MG63 (cell line): ENCODE data around the gene EDA2R. TPM values are rescaled to one million over a fixed set of nuclear protein-coding genes. Genes with fewer than 3 reads are reported as not detected.
A peak's percentile ranks its signal among the peaks of the same experiment; 100 is the strongest.

Experiments used
- DNase-seq: peaks from one replicate; pipeline ENCODE4 v3.0.0-alpha.2; 2020
- H3K27me3 ChIP-seq: fragments of 250-450 bp; sonication (Bioruptor Pico); 2 replicates; pipeline ENCODE4 v1.5.1; 2020; ENCODE audit warnings: mild to moderate bottlenecking, moderate library complexity
- H3K36me3 ChIP-seq: fragments of 250-450 bp; sonication (Bioruptor Pico); 2 replicates; pipeline ENCODE4 v1.5.1; 2020; ENCODE audit warnings: mild to moderate bottlenecking, moderate library complexity
- H3K4me3 ChIP-seq: fragments of 250-450 bp; sonication (Bioruptor Pico); 2 replicates; pipeline ENCODE4 v1.5.1; 2020; ENCODE audit warnings: mild to moderate bottlenecking, moderate library complexity
- H3K9me3 ChIP-seq: fragments of 250-450 bp; sonication (Bioruptor Pico); 2 replicates; pipeline ENCODE4 v1.5.1; 2020; ENCODE audit warnings: mild to moderate bottlenecking, moderate library complexity
- total RNA-seq: library from RNA; depleted of rRNA; stranded (reverse); fragments of >200 nt; shearing (Covaris generic); gene quantifications from 2 replicates; pipeline ENCODE4 v1.2.3, GENCODE V29; 2014; ENCODE audit warnings: low replicate concordance

Gene EDA2R
- total RNA-seq, 1 experiment from 2014 or later: 2.8 TPM

DNA sequence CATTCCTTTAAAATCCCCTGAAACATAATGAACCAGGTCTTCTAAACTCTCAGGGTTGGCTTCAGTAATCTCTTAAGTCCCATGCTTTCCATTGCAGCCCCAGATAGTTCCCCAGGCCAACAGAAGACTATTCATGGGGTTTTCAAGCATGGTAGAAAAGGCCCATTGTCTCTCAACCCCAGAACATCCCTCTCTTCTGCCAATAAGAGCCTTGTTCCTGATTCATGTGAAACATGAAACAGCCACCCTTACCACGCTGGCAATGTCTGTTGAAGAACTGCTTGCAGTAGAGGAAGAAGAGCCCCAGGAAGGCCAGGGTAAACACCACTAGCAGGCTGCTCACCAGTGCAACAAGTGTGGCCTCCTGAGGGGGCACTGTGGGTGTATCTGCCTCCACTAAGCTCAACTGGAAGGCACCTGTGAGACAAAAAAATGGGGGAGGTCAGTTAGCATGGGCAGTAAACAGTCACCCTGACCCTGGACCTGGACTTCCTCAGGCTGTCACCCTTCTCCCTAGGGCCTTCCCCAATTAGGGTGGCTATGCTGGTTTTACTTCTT, 36.4 kb downstream of the EDA2R start:
- Histone ChIP-seq H3K4me3 (no peak overlapping the region), H3K36me3 (no peaks in the 10 kb centered on the region)
- no peak for DNase-seq

DNA sequence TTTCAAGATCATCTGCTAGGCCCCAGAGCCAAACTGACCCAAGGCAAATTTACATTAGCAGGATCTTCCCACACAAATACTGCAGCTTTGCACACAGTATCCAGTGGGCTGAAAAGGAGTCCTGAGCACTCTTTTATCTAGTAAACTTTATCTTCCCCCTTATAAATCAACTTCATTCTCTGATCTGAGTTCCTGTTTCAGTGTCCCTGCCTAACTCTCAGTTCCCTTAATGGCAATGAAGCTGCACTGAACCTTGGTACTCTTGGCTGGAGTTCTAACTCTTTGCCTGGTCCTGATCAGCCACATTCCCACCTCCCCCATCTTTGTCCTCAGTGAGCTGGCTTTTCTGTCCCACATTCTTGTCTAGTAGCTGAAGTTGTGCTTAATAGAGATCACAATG, 37.4 kb downstream of the EDA2R start:
- H3K4me3 ChIP-seq: no peak overlapping the region
- no peaks in the 10 kb centered on the region for H3K27me3 ChIP-seq
- H3K36me3 ChIP-seq: no peaks in the 10 kb centered on the region
- no peaks in the 10 kb centered on the region for H3K9me3 ChIP-seq
- no peak for DNase-seq

More for the DNA sequence above, 36.4 kb downstream of the EDA2R start:
- Histone ChIP-seq H3K9me3 (no peaks in the 10 kb centered on the region), H3K27me3 (no peaks in the 10 kb centered on the region)

DNA sequence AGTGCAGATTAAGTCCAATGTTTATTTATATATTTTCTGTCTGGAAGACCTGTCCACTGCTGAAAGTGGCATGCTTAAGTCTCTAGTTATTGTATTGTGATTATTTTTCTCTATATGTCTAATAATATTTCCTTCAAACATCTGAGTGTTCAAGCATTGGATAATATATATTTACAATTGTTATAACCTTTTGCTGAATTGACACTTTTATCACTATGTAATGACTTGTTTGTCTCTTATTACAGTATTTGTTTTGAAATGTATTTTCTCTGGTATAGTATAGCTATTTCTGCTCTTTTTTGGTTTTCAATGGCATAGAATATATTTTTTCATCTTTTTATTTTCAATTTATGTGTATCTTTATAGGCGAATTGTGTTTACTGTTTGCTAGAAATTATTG, 59.7 kb downstream of the EDA2R start:
- no peaks in the 10 kb centered on the region for H3K27me3 ChIP-seq
- no peaks in the 10 kb centered on the region for H3K9me3 ChIP-seq
- DNase-seq: no peak
- no peaks in the 10 kb centered on the region for H3K36me3 ChIP-seq
- no peak overlapping the region for H3K4me3 ChIP-seq

DNA sequence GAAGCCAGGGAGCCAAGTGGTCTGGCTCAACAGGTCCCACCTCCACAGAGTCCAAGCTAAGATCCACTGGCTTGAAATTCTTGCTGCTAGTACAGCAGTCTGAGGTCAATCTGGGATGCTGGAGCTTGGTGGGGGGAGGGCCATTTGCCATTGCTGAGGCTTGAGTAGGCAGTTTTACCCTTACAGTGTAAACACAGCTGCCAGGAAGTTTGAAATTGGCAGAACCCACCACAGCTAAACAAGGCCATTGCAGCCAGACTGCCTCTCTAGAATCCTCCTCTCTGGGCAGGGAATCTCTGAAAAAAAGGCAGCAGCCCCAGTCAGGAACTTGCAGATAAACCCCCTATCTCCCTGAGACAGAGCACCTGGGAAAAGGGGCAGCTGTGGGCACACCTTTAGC, 84.9 kb downstream of the EDA2R start:
- no peaks in the 10 kb centered on the region for H3K27me3 ChIP-seq
- peak; percentile 33 for DNase-seq
- H3K36me3 ChIP-seq: no peaks in the 10 kb centered on the region
- H3K9me3 ChIP-seq: no peaks in the 10 kb centered on the region
- H3K4me3 ChIP-seq: no peak overlapping the region

DNA sequence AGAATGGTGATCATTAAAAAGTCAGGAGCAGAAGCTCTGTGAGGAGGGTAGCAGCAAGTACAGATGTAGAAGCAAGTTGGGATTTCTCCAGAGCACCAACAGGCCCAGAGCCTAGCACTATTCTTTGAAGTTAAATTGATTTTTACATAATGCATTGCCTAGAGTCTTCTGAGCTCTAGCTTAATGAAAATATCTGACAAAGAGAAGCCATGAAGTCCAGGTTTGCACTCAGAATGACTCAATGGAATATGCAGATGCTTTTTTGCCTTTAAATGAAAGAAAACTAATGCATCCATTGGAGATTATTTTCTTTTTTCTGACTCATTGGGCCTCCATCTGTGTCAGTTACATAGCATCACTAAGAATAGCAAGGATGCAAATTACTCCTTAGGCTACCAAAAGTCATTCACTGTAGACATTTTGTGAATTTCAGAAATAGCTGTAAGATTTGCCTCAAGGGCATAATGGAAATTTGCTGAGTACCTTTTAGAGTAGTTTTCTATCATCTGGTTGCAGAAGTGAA, 91.0 kb downstream of the EDA2R start:
- Histone ChIP-seq H3K27me3 (no peaks in the 10 kb centered on the region), H3K9me3 (no peaks in the 10 kb centered on the region), H3K36me3 (no peaks in the 10 kb centered on the region), H3K4me3 (no peak overlapping the region)
- no peak for DNase-seq
